Neural progenitor cell (in vitro differentiated cells): ENCODE measurements around the gene ST7. TPM values are rescaled to one million over a fixed set of nuclear protein-coding genes. Genes with fewer than 3 reads are reported as not detected.

Experiments used
- DNase-seq: peaks from one replicate; pipeline ENCODE4 v3.0.0-alpha.2; 2016; ENCODE audit warnings: low spot score
- H2AFZ ChIP-seq: fragments of 200-600 bp; sonication (generic); replicated peaks from 2 replicates; pipeline ENCODE4 v1.6.1; 2016; ENCODE audit warnings: antibody characterized with exemption
- H3F3A ChIP-seq: fragments of 200-600 bp; sonication (generic); 2 replicates; pipeline ENCODE4 v1.6.1; 2016; ENCODE audit warnings: antibody characterized with exemption, low read depth
- H3K27ac ChIP-seq: fragments of 200-600 bp; sonication (generic); 2 replicates; pipeline ENCODE4 v1.5.1; 2016; ENCODE audit warnings: mild to moderate bottlenecking
- H3K27me3 ChIP-seq: fragments of 200-600 bp; sonication (generic); 2 replicates; pipeline ENCODE4 v1.6.1; 2016; ENCODE audit warnings: mild to moderate bottlenecking, moderate library complexity
- H3K36me3 ChIP-seq: fragments of 200-600 bp; sonication (generic); 2 replicates; pipeline ENCODE4 v1.5.1; 2016
- H3K4me1 ChIP-seq: fragments of 200-600 bp; sonication (generic); 2 replicates; pipeline ENCODE4 v1.6.1; 2016; ENCODE audit warnings: mixed run types
- H3K4me2 ChIP-seq: fragments of 200-600 bp; sonication (generic); 2 replicates; pipeline ENCODE4 v1.6.1; 2016
- H3K4me3 ChIP-seq: fragments of 200-600 bp; sonication (generic); 2 replicates; pipeline ENCODE4 v1.5.1; 2016
- H3K79me2 ChIP-seq: fragments of 200-600 bp; sonication (generic); 2 replicates; pipeline ENCODE4 v1.6.1; 2016; ENCODE audit warnings: low read depth
- H3K9ac ChIP-seq: fragments of 200-600 bp; sonication (generic); 2 replicates; pipeline ENCODE4 v1.6.1; 2016
- H3K9me3 ChIP-seq: fragments of 200-600 bp; sonication (generic); 2 replicates; pipeline ENCODE4 v1.5.1; 2016; ENCODE audit warnings: low read depth
- H4K20me1 ChIP-seq: fragments of 200-600 bp; sonication (generic); 2 replicates; pipeline ENCODE4 v1.6.1; 2016; ENCODE audit warnings: low read depth
- H3K27ac Mint-ChIP-seq: 3 replicates; pipeline ENCODE4 v1.8.0; 2021; ENCODE audit warnings: mixed read lengths
- H3K27me3 Mint-ChIP-seq: 2 replicates; pipeline ENCODE4 v1.8.0; 2022; ENCODE audit warnings: low read depth, mild to moderate bottlenecking, inconsistent platforms, moderate library complexity, mixed read lengths; ENCODE audit not compliant: insufficient read depth
- H3K36me3 Mint-ChIP-seq: 3 replicates; pipeline ENCODE4 v1.8.0; 2021; ENCODE audit warnings: mixed read lengths
- H3K4me1 Mint-ChIP-seq: 3 replicates; pipeline ENCODE4 v1.8.0; 2021; ENCODE audit warnings: mixed read lengths
- H3K4me3 Mint-ChIP-seq: 3 replicates; pipeline ENCODE4 v1.8.0; 2021; ENCODE audit warnings: mild to moderate bottlenecking, moderate library complexity, mixed read lengths
- H3K9me3 Mint-ChIP-seq: 3 replicates; pipeline ENCODE4 v1.8.0; 2020; ENCODE audit warnings: mixed read lengths
- CTCF ChIP-seq: fragments of 200-600 bp; sonication (generic); IDR thresholded peaks from 2 replicates; pipeline ENCODE4 v1.5.1; 2017; ENCODE audit warnings: antibody characterized with exemption, mild to moderate bottlenecking
- EZH2 ChIP-seq: fragments of 200-600 bp; sonication (generic); IDR thresholded peaks from 2 replicates; pipeline ENCODE4 v1.6.1; 2017; ENCODE audit warnings: antibody characterized with exemption, mild to moderate bottlenecking, moderate library complexity
- EZH2phosphoT487 ChIP-seq: fragments of 200-600 bp; sonication (generic); IDR thresholded peaks from 2 replicates; pipeline ENCODE4 v1.6.1; 2017; ENCODE audit warnings: antibody characterized with exemption
- total RNA-seq: library from RNA; depleted of rRNA; stranded (reverse); fragments of >200 nt; gene quantifications from 2 replicates; pipeline ENCODE4 v1.2.3, GENCODE V29; 2015; ENCODE audit warnings: low replicate concordance

Gene ST7
- total RNA-seq, 1 donor from 2014 or later, result 5.8 TPM

GRCh38 chr7:117082647-117083046, 129.3 kb downstream of the ST7 start:
- DNase-seq, result no peak
- Histone ChIP-seq H3K9me3 (no peaks in the 10 kb centered on the region), H3K4me2 (no peak overlapping the region), H3K27me3 (peaks cover 4% of the 10 kb centered on the region), H3K27ac (no peak overlapping the region), H3F3A (no peaks in the 10 kb centered on the region), H3K4me1 (peaks cover 7% of the 10 kb centered on the region), H3K4me3 (no peak overlapping the region), H3K36me3 (no peaks in the 10 kb centered on the region), H3K9ac (no peak overlapping the region), H3K79me2 (no peaks in the 10 kb centered on the region), H2AFZ (no peak overlapping the region), H4K20me1 (no peaks in the 10 kb centered on the region)
- H3K27ac Mint-ChIP-seq, result no peak overlapping the region
- H3K9me3 Mint-ChIP-seq, result no peaks in the 10 kb centered on the region
- H3K4me1 Mint-ChIP-seq, result peaks cover 4% of the 10 kb centered on the region
- TF ChIP-seq CTCF, result no peak
- no peak for TF ChIP-seq EZH2
- TF ChIP-seq EZH2phosphoT487, result no peak
- no peaks in the 10 kb centered on the region for H3K36me3 Mint-ChIP-seq
- H3K27me3 Mint-ChIP-seq, result no peaks in the 10 kb centered on the region
- no peak overlapping the region for H3K4me3 Mint-ChIP-seq

GRCh38 chr7:117083648-117084047, 130.3 kb downstream of the ST7 start:
- Histone ChIP-seq H2AFZ (no peak overlapping the region), H3K4me2 (no peak overlapping the region), H3K4me3 (no peak overlapping the region), H4K20me1 (no peaks in the 10 kb centered on the region), H3K27me3 (no peaks in the 10 kb centered on the region), H3K9ac (no peak overlapping the region), H3K27ac (no peak overlapping the region), H3K9me3 (no peaks in the 10 kb centered on the region), H3F3A (no peaks in the 10 kb centered on the region), H3K79me2 (no peaks in the 10 kb centered on the region), H3K4me1 (peaks cover 7% of the 10 kb centered on the region), H3K36me3 (no peaks in the 10 kb centered on the region)
- H3K27ac Mint-ChIP-seq, result no peak overlapping the region
- peaks cover 4% of the 10 kb centered on the region for H3K4me1 Mint-ChIP-seq
- no peak for TF ChIP-seq EZH2phosphoT487
- no peak for TF ChIP-seq CTCF
- TF ChIP-seq EZH2, result no peak
- no peak overlapping the region for H3K4me3 Mint-ChIP-seq
- no peaks in the 10 kb centered on the region for H3K36me3 Mint-ChIP-seq
- no peaks in the 10 kb centered on the region for H3K9me3 Mint-ChIP-seq
- no peaks in the 10 kb centered on the region for H3K27me3 Mint-ChIP-seq
- no peak for DNase-seq

- Histone ChIP-seq H3K79me2 (no peaks in the 10 kb centered on the region), H3K27ac (no peak overlapping the region), H3K9me3 (no peaks in the 10 kb centered on the region), H3K4me3 (no peak overlapping the region), H3K9ac (no peak overlapping the region), H4K20me1 (no peaks in the 10 kb centered on the region), H3K4me2 (no peak overlapping the region), H3K4me1 (peaks cover 7% of the 10 kb centered on the region), H3K27me3 (no peaks in the 10 kb centered on the region), H3K36me3 (no peaks in the 10 kb centered on the region), H3F3A (no peaks in the 10 kb centered on the region), H2AFZ (no peak overlapping the region)
- peaks cover 4% of the 10 kb centered on the region for H3K4me1 Mint-ChIP-seq
- no peak overlapping the region for H3K4me3 Mint-ChIP-seq
- H3K36me3 Mint-ChIP-seq, result no peaks in the 10 kb centered on the region
- no peak for TF ChIP-seq CTCF
- no peak for TF ChIP-seq EZH2phosphoT487
- TF ChIP-seq EZH2, result no peak
- no peak for DNase-seq
- no peaks in the 10 kb centered on the region for H3K27me3 Mint-ChIP-seq
- H3K27ac Mint-ChIP-seq, result no peak overlapping the region
- no peaks in the 10 kb centered on the region for H3K9me3 Mint-ChIP-seq
Observed at GRCh38 chr7:117084286-117084685, 131.0 kb downstream of the ST7 start.
